HG02981 (cell line): Measurements from ENCODE around the gene B3GALT6.

Experiments used
- ATAC-seq: cut with Tn5 transposase; IDR thresholded peaks from one replicate; pipeline ENCODE4 v1.9.1; 2021; ENCODE audit warnings: mild to moderate bottlenecking, moderate library complexity; ENCODE audit not compliant: unreplicated experiment

The B3GALT6 gene

DNA sequence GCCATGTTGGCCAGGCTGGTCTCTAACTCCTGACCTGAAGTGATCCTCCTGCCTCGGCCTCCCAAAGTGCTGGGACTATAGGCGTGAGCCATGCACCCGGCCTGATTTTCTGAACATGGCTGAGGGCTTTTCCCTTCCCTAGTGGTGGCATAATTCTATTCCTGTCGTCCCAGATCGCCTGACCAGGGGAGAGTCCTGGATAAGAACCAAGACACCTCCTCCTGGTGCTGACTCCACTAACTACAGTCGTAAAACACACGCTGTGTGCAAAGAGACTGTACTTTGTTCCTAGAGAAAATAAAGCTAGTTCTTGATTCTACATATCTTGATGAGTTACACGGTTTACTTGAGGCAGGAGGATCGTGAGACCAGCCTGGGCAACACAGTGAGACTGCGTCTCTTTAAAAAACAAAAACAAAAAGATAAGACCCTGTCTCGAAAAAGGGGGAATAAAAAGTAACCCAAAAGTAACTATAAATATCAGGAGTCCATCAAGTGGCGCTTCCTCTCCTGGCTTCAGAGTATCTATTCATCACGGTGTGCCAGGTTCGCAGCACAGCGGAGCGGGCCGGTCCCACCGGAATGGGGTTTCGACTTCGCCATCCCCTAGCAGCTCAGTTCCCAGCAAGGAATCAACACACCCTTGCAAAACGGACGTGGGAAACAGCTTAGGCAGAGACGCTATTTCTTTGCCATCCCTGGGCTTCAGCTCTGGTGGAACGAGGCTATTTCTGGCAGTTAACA is 1.2 kb upstream of the B3GALT6 start:
- no peak for ATAC-seq

DNA sequence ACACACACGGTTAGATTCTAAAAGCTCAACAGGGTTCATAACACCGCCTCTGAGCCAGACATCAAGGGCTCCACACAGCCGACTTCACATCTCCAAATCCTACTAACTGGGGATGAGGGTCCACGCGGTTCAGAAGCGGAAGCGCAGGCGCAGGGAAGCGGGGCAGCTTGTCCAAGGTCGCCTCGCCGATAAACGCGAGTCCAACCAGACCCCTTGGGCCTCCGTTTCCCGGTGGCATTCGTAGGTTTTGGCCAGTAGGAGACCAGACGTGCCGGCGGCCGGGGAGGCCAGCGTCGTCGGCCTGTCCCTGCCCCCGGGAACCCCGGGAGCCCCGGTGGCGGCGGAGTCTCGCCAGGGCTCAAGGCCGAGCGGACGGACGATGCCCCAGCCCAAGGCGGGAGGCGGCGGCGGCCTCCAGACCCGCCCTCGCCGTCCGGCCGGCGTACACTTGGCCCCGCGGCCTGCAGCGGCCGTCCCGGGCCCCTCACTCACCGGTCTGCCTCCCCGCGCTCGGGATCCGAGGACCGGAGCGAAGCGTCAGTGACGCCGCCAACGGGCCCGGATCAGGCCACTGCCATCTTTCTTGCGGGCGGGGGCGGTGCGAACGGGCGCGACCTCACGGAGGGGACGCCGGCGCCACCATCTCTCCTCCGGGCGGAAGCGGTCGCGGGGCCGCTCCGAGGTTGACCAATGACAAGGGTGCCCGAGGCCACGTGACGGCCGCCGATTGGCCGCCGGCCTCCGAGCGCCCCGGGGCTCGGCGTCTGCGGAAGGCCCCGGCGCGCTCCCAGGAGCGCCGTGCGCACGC is 433 bp upstream of the B3GALT6 start, which contains the start of gene SDF4:
Gene SDF4, minus strand, starts transcription at position 602 of the 808 bp plus-strand sequence. CDS start 3,229 bp downstream, outside the sequence.
- peak; percentile 91 for ATAC-seq

DNA sequence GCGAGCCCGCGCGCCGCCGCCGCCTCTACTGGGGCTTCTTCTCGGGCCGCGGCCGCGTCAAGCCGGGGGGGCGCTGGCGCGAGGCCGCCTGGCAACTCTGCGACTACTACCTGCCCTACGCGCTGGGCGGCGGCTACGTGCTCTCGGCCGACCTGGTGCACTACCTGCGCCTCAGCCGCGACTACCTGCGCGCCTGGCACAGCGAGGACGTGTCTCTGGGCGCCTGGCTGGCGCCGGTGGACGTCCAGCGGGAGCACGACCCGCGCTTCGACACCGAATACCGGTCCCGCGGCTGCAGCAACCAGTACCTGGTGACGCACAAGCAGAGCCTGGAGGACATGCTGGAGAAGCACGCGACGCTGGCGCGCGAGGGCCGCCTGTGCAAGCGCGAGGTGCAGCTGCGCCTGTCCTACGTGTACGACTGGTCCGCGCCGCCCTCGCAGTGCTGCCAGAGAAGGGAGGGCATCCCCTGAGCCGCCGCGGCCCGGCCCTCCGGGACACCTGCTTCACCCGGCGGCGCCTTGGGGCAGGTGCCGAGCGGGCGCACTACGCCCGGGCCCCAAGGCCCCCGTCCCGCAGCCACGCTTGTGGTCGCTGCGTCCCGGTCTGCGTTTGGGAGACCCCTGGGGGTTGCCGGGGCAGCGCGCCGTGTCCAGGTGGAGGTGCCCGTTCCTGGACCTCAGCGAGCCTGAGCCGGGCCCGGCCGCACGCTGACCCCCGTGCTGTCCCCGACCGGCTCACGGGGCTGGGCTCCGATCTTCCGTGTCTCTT is 944 bp downstream of the B3GALT6 start:
- ATAC-seq, result no peak

DNA sequence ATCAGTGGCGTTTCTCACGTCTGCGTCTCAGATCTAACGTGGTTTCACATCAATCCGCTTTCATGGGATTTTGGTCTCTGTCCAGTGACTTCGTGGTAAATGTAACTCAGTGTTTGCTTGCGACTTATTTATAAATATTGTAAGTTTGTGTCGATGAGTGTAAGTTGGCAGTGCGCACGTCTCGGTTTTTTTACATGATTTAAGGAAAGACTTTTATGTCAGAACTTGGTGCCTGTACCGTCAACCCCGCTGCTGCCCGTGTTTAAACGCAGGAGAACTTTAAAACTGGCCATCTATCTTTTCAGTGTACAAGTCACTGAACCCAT is 1.5 kb downstream of the B3GALT6 start:
- ATAC-seq, result no peak

DNA sequence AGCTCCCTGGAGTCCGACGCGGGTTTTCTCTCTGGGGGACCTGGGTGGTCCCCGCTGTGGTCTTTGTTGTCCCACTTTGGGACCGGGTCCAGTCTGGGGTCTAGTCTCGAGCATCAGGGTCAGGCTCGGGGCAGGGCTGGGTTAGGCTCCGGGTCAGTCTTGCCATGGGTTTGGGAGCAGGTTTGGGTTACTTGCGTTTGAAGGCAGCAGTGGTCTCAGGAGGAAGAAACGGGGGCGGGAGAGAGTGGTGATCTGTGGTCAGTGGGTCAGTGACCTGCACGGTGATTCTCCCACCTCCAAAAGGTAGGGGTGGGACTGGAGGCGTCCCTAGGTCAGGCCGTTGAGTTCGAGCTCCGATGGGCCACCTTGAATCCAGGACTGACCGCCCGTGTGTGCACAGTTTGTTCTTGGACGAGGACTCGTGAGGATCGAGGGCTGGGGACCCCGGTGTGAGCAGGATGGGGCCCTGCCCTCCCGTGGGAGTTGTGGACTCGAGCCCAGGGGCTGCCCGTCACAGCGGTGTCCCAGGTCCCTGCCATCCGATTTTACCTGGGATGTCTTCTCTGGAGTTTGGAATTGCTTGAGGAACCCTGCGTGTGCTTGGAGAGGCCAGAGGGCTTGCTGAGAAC is 2.3 kb downstream of the B3GALT6 start:
- no peak for ATAC-seq

DNA sequence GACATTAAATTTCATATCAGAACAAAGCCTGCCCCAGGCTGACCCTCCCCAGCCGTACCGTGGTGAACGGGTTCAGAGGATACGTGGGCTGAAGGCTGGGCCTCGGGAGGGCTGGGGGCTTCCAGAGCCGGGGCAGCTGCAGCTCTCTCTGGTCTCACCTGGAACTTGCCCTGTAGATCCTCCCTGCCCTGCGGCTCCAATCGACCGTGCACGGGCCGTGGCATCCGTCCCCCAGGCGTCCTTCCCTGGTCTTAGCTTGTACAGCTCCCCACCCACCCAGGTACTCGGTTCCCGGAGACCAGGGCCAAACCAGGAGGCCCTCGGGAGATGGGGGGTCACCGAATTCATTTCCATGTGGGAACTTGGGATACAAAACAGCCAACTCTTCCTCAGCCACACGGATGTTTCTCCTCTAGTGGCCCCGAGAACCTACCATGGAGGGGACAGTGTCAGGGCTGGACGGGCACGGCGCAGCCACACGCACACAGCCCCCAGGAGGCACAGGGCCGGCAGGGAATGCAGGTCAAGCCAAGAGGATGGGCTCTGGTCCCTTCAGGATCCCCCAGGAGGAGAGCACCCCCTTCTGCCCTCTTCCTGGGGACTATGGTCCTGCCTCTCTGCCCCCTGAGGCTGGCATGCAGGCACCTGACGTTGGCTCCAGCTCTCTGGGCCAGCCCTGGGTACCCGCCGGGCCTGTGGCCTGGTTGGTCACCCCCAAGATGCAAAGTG is 3.1 kb downstream of the B3GALT6 start:
- ATAC-seq, result no peak

DNA sequence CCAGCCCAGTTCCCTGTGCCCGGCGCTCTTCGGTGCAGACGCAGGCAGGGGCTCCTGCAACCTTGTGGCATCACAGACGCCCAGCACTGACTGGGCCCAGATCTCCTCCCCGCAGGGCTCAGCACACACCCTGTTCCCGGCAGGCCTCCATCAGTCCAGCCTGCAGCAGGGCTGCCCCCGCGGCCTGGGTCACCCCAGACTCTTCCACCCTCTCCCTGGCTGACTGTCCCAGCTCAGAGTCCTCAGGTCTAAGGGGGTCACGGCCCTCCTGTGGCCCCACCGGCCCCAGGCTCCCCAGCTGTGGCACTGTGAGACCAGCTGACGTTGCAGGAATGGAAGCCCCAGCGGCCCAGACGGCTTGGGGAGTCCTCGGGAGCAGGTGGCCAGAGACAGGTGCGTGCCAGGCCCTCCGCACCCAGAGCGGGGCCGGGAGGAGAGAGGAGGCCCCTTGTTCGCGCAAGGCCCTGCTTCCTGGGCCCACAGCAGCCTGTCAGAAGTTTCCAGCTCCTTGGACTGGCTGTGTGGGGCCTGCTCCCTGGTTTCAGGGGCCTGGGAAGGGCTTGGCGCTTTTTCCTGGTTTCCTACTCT is 4.2 kb downstream of the B3GALT6 start:
- no peak for ATAC-seq

DNA sequence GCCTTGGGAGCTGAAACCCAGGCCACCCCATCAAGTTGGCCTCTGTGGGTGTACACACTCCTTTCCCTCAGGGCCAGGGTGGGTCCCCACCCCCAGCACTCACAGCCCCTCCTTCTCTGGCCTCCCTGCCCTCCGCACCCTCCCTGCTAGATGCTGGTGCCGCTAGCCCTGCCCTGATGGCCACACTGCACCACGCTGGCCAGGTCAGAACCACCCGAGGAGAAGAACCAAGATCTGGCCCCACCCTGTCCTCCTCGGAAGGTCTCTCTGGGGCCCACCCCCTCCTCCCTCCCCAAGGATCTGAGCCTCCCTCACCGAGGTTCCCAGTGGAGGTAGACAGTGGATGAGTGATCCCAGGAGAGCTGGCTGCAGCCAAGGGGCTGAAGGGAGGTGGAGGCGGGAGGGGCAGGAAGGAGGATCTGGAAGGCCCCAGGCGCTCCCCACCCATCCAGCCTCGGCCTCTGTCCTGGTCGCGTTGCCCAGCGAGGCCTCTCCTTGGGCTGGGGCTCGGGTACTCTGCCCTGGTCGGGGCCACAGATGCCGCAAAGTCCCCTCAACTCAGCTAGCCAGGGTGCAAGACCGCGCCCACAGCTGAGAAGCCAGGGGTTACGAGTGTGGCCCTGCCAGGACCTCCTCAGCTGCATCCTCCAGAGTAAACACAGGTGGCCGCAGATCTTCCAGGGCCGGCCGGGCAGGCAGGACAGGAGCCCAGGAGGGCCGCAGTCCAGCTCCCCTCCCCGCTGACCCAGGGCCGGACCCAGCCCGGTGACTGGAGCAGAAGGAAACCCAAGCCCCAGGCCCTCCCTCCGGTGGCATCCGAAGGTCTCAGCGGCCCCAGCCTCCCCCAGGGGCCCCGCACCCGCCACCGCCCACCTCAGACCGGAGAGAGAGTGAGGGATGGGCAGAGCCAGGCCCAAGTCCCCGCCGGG is 5.2 kb downstream of the B3GALT6 start:
- ATAC-seq, result no peak

DNA sequence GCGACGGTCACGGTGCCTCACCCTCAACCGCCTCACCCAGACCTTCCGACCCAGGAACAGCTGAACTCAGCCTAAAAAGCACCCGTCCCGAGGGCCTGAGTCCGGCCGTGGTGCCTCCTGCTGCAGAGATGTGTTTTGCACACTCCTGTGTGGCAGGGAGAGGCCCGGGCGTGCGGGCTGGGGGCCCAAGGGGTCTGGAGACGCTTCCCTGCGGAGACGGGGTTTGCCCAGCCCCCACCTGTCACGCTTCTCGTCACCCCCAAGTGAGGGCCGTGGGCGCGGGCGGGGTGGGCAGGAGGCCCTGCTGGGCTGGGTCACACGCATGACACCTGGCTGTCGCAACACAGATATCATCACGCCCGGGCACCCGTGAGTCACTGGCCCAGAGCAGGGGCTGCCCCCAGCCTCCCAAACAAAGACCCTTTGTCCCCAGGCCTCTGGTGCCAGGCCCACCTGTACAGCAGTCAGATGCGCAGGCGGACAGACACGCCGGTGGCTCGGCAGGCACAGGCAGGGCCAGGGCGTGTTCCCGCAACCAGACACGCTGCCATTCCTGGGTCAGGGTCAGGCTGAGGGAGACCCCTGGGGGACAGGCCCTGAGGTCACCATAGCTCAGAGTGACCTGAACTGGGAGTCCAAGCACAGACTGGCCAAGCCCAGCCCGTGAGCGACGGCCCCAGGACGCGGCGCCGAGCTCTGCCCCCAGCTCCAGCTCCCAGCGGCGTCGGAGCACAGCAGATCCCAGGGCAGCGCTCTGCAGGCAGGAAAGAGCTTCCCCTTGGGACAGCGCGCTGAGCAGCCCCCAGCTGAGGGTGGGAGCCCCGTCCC is 6.1 kb downstream of the B3GALT6 start:
- no peak for ATAC-seq

DNA sequence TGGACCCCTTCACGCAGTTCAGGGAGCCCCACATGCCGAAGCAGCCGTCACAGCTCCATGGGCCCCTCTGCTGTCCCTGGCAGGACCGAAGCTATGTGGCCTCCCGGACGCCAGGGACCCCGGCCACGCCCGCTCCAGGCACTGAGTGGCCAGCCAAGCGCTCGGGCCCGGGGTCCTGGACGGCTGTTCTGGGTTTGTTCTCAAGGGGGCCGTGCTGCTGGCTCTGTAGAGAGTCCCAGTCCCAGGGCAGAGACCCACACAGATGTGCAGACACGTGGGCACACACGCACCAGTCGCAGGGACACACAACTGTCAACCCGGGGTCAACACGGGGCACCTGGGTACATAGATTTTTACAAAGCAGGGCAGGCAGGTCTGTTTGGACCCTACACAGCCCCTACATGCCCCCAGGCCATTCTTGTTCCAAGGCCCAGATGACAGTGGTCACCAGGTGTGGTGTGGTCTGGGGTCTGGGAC is 6.7 kb downstream of the B3GALT6 start:
- no peak for ATAC-seq

DNA sequence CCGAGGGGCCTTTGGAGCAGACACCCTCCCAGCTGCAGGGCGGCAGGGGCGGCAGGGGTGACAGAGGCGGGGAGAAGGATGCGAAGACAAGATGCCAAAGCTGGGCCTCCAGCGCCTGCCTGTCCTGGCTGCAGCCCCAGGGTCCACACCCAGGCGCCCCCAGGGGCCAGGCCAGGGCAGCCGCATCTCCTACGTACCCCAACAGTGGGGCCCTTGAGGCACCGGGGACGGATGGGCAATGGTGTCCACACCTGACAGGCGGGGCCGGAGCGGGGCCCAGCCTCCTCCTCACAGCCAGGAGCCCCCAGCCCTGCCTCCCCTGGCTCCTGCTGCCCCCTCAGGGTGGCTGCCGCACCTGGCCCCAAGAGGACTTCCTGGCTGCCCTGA is 7.2 kb downstream of the B3GALT6 start:
- no peak for ATAC-seq

DNA sequence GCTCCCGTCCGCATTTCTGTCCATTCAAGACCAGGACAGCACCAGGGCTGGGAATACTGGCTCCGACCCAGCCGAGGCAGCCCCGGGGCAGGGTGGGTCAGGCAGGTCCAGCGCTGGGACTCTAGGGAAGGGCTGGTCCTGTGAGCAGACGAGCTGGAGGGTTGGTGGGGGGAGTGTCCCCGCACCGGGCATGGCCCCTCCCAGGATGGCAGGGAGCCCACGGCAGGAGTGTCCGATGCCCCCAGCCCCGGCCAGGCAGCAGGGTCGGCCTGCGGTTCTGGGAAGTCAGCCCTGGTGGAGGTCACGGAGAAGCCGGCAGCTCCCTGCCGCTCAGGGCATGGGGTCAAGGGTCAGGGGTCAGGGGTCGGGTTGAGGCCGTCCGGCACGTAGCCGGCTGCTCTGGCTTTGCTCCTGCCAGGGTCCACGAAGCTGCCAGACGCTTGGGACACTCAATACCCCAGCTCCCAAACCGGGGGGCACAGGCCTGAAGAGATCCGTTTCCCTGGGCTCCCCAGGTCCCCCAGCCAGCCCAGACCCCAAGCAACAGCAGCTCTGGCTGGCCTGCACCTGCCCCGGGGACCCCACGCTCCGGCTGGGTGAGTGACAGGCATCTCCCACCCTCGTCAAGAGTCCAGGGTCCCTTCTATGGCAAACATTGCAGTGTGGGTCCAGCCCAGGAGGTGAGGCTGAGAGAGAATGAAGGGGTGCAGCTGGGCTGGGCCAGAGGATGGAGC is 7.7 kb downstream of the B3GALT6 start:
- ATAC-seq, result no peak

DNA sequence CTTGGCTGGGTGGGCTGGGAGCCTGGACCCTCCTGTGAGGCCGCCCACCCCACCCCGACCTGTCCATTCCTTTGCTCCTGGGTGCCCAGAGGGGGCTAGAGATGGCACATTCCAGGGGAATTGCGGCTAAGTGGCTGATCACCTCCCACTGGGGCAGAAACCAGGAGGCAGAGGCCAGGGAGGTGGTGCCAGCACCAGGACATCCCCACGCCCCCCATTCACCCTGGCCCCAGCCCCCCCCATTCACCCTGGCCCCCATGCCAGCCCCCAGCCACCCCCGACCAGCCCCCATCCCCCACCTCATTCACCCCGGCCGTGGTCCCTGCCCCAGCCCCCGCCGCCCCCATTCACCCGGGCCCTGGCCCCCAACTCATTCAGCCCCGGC is 8.3 kb downstream of the B3GALT6 start:
- ATAC-seq, result no peak

DNA sequence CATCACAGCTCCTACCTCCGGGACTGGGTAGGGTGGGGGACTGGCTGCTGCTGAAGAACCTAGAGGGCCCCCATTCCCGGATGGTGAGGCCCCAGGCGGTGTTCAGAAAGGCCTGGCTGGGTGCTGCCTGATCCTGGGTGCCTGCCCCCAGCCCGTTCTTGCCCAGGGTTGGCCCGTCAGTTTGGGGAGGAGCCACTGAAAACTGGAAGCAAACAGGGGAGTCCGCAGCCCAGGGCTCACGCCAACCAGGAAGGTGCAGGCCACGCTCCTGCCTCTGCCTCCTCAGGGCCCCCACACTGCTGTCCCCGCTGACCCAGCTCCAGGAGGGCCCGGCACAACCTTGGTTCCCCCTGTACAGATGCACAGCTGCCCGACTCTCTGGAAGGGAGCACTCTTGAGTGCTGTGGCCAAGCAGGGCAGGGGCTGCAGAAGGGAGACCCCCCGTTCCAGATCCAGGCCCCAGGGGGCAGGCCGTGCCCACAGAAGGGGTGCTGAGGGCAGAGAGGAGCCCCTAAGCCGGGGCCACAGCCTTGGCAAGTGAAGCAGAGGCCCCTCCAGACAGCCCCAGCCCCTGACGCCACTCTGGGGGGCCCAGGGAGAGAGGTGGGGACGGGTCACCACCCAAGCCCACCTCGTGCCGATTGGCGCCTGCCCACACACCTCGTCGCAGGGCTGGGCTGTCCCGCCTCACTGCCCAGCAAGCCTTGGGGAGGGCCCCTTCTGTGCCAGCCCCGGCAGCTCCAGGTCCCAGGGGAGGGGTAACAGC is 9.0 kb downstream of the B3GALT6 start:
- ATAC-seq, result no peak

DNA sequence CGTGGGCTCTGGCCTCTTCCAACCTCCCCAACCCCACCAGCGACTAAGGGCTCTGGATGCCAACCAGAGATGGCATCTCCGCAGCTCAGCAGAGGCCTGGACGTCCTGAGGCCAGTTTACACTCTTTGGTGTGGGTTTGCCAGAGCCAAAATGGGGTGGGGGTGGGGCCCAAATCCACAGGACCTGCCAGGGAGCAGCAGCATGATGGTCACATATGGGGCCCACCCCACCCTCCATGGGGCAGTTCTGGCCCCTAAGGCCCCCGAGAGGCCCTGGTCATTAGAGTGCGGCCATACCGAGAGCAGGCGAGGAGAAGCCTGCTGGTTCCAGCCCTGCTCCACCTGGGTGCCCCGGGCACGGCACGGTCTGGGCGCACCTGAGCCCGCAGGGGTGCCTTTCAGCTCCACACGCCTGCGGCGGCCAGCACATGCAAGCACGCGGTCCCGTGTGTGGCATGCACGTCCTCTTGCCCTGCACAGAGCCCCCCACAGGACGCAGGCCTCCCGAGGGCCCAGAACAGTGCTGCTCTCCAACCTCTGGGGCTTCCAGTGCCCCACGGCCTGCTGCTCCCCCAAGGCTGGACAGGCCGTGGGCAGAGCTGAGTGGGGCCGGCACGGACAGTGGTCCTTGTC is 9.7 kb downstream of the B3GALT6 start:
- ATAC-seq, result no peak
